RWPE1 (cell line): Measurements from ENCODE around the gene ACTA2.

ENCODE experiments used
- CTCF ChIA-PET: fragments of 350-600 bp; sonication (Branson Sonifier 250); formaldehyde crosslinking; extraction: SDS; loops from one replicate; lab custom pipeline; 2021; lab: Yijun Ruan, JAX
- POLR2A ChIA-PET: fragments of 400-600 bp; formaldehyde crosslinking; extraction: SDS; loops from one replicate; lab custom pipeline; 2020; ENCODE audit warnings: antibody characterized with exemption; ENCODE audit not compliant: low non-redundant PET; lab: Yijun Ruan, JAX
- DNase-seq: peaks from one replicate; pipeline ENCODE4 v3.0.0; 2012; ENCODE audit warnings: low spot score
- H3K27ac ChIP-seq: fragments of 450-650 bp; 2 replicates; pipeline ENCODE4 v1.5.1; 2017
- CTCF ChIP-seq: fragments of 450-650 bp; conservative IDR thresholded peaks from 2 replicates; pipeline ENCODE4 v1.5.1; 2017; ENCODE audit warnings: low read depth, mild to moderate bottlenecking

The ACTA2 gene

GRCh38 chr10:88979603-88980002, 27.0 kb upstream of the ACTA2 start:
- no peak for TF ChIP-seq CTCF
- DNase-seq, result no peak
- POLR2A ChIA-PET, result no interaction called here
- CTCF ChIA-PET, result interaction anchor here (0.6 kb wide), 1 partner anchor 270 kb away, joined by 5 read pairs; no protein-coding TSS in a partner anchor
- H3K27ac ChIP-seq, result no peak overlapping the region

- no peak for DNase-seq
- no peak for TF ChIP-seq CTCF
- ChIA-PET CTCF (interaction anchor here (0.6 to 1.3 kb wide), 2 partner anchors 8 to 169 kb away, joined by 4 to 7 read pairs; no protein-coding TSS in a partner anchor), POLR2A (no interaction called here)
- H3K27ac ChIP-seq, result no peak overlapping the region
Observed at GRCh38 chr10:88979153-88979562, 26.6 kb upstream of the ACTA2 start.

- no peak overlapping the region for H3K27ac ChIP-seq
- ChIA-PET CTCF (interaction anchor here (0.6 to 1.3 kb wide), 2 partner anchors 9 to 19 kb away, joined by 3 to 7 read pairs; no protein-coding TSS in a partner anchor), POLR2A (no interaction called here)
- no peak for DNase-seq
- TF ChIP-seq CTCF, result no peak
Observed at GRCh38 chr10:88978463-88978862, 25.9 kb upstream of the ACTA2 start.

- H3K27ac ChIP-seq, result no peak overlapping the region
- CTCF ChIA-PET, result interaction anchor here (1.0 to 2.5 kb wide), 2 partner anchors 12 to 41 kb away, joined by 5 read pairs; no protein-coding TSS in a partner anchor
- POLR2A ChIA-PET, result no interaction called here
- no peak for TF ChIP-seq CTCF
- DNase-seq, result no peak
Observed at GRCh38 chr10:88975377-88975720, 22.8 kb upstream of the ACTA2 start.

- POLR2A ChIA-PET, result no interaction called here
- no peak for DNase-seq
- CTCF ChIA-PET, result interaction anchor here (1.0 to 2.5 kb wide), 2 partner anchors 13 to 40 kb away, joined by 5 read pairs; no protein-coding TSS in a partner anchor
- no peak for TF ChIP-seq CTCF
- no peak overlapping the region for H3K27ac ChIP-seq
Observed at GRCh38 chr10:88974446-88975376, 22.1 kb upstream of the ACTA2 start.

- H3K27ac ChIP-seq, result no peak overlapping the region
- ChIA-PET CTCF (interaction anchor here (2.5 kb wide), 1 partner anchor 13 kb away, joined by 5 read pairs; no protein-coding TSS in a partner anchor), POLR2A (no interaction called here)
- DNase-seq, result no peak
- no peak for TF ChIP-seq CTCF
Observed at GRCh38 chr10:88974012-88974411, 21.4 kb upstream of the ACTA2 start.
